Motor neuron (in vitro differentiated cells): Measurements from ENCODE around the gene ADO. TPM values are rescaled to one million over a fixed set of nuclear protein-coding genes. Genes with fewer than 3 reads are reported as not detected.
A peak's percentile ranks its signal among the peaks of the same experiment; 100 is the strongest.

ENCODE experiments used
- ATAC-seq, 8 experiments: fragments of 200-7000 bp; cut with Tn5 transposase; replicated peaks in 6 of 8; 2 replicates each; pipeline ENCODE4 v1.8.0; 2021; ENCODE audit warnings: mild to moderate bottlenecking in 8 of 8, moderate library complexity in 8 of 8
- H3K27ac ChIP-seq, 2 donors: fragments of 250-450 bp; sonication (Bioruptor Pico); 2 replicates each; pipeline ENCODE4 v1.9.0; 2021; ENCODE audit warnings: antibody characterized with exemption in 2 of 2, mild to moderate bottlenecking in 2 of 2, moderate library complexity in 1 of 2
- H3K4me1 ChIP-seq, 2 donors: fragments of 250-450 bp; sonication (Bioruptor Pico); replicated peaks in 1 of 2; 2 replicates each; pipeline ENCODE4 v1.6.1; 2021; ENCODE audit warnings: antibody characterized with exemption in 2 of 2, mild to moderate bottlenecking in 2 of 2, moderate library complexity in 1 of 2
- H3K4me3 ChIP-seq, 5 donors: fragments of 250-450 bp; sonication (Bioruptor Pico); 2 replicates each; pipeline ENCODE4 v1.9.0; 2021; ENCODE audit warnings: antibody characterized with exemption in 5 of 5, mild to moderate bottlenecking in 5 of 5, moderate library complexity in 4 of 5
- WGBS, 10 experiments: fragments of 450-650 bp; shearing (Covaris generic); methylation state at CpG; one replicate each; pipeline ENCODE4 v1.0.0; 2022; 5-methylcytosine and 5-hydroxymethylcytosine counted together
- in situ Hi-C, 9 experiments: fragments of 400-800 bp; cut with MboI; loops; one replicate each; pipeline ENCODE4 v1.15.0; 2021; ENCODE audit warnings: low sequenced_read_pairs in 9 of 9, low pct_unique_long_range_greater_than_20kb in 2 of 9; ENCODE audit not compliant: unreplicated experiment in 9 of 9
- total RNA-seq, 8 experiments: library from RNA; unstranded; fragments of 300-600 nt; gene quantifications; 2 replicates each; pipeline versions ENCODE4 v1.2.3 to v1.2.4, GENCODE V29; 2022

The ADO gene
- total RNA-seq, 8 experiments from 2014 or later, result 17.6 to 34.2 (median 26.8) TPM

GRCh38 chr10:62831346-62831745 lies 26.8 kb downstream of the ADO start:
- Histone ChIP-seq H3K4me1 (peaks cover 0 to 2% of the 10 kb centered on the region in 2 donors), H3K27ac (no peak overlapping the region), H3K4me3 (no peak overlapping the region)
- ATAC-seq, result peak in 2 of 8 experiments; percentile 10 to 26
- WGBS, 10 experiments, result 7 to 92% (median 67%) methylated on average over 1 to 2 of the region's 2 CpGs; no CpG with 5 or more reads in 2 of the 10 experiments
- in situ Hi-C loops, result no loop called here

- no peak for ATAC-seq
- Histone ChIP-seq H3K4me1 (no peaks in the 10 kb centered on the region), H3K4me3 (no peak overlapping the region), H3K27ac (no peak overlapping the region)
- 29 to 100% (median 49%) methylated on average over 1 to 2 of the region's 2 CpGs; no CpG with 5 or more reads in 3 of the 10 experiments for WGBS, 10 experiments
- in situ Hi-C loops, result no loop called here
Observed at GRCh38 chr10:62839590-62839989, 35.1 kb downstream of the ADO start.

DNA sequence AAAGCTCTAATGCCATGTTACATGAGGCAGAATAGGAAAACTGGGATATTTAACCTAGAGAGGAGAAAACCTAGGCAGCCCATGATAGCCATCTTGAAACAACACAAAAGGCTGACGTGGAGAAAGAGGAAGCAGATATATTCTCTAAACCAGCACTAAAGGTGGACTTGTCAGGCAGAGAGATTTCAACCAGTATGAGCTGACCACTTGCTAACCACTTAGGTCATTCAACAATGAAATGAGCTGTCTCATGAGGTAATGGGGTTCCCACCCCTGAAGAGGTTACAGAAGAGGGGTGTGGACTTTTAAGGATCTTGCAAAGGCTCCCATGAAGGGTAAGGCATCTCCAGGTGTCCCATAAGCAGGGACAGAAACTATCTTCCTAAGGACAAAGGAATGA lies 38.5 kb downstream of the ADO start:
- 20 to 88% (median 38%) methylated on average over 1 of the region's 1 CpG; no CpG with 5 or more reads in 4 of the 10 experiments for WGBS, 10 experiments
- no peak for ATAC-seq
- H3K27ac ChIP-seq, result no peak overlapping the region
- no peaks in the 10 kb centered on the region for H3K4me1 ChIP-seq
- in situ Hi-C loops, result no loop called here
- H3K4me3 ChIP-seq, result no peak overlapping the region

GRCh38 chr10:62843600-62843999 lies 39.1 kb downstream of the ADO start:
- Histone ChIP-seq H3K27ac (no peak overlapping the region), H3K4me1 (no peaks in the 10 kb centered on the region)
- in situ Hi-C loops, result no loop called here

GRCh38 chr10:62844280-62845011 lies 39.9 kb downstream of the ADO start:
- H3K27ac ChIP-seq, result no peak overlapping the region

More at GRCh38 chr10:62843600-62843999, 39.1 kb downstream of the ADO start:
- H3K4me3 ChIP-seq, result no peak overlapping the region
- 31 to 100% (median 90%) methylated on average over 1 to 3 of the region's 3 CpGs; no CpG with 5 or more reads in 2 of the 10 experiments for WGBS, 10 experiments
- no peak for ATAC-seq

GRCh38 chr10:62847433-62847832 lies 42.9 kb downstream of the ADO start:
- ATAC-seq, result no peak
- H3K4me3 ChIP-seq, result no peak overlapping the region
- in situ Hi-C loops, result no loop called here
- no peaks in the 10 kb centered on the region for H3K4me1 ChIP-seq
- no peak overlapping the region for H3K27ac ChIP-seq

More at GRCh38 chr10:62844280-62845011, 39.9 kb downstream of the ADO start:
- no peaks in the 10 kb centered on the region for H3K4me1 ChIP-seq
- WGBS, 10 experiments, result 20 to 100% (median 58%) methylated on average over 1 to 7 of the region's 7 CpGs; no CpG with 5 or more reads in 1 of the 10 experiments
- ATAC-seq, result no peak
- in situ Hi-C loops, result no loop called here
- no peak overlapping the region for H3K4me3 ChIP-seq

DNA sequence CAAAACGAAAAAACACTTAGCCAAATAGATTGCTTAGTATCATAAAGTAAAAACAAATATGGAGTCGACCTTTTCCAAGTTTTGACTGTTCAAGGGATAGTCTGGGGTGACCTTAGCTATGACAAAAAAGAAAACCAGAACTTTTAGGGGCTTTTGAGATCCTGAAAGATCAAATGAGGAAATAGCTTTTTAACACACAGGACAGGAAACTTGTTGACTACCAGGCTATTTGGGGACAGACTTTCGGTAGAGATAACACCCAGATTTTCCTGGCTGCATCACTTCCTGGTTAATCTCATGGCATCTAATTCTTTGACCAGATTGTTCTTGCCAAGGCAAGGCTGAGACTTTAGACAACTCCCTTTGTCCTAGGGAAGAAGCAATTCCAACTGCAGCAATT lies 46.1 kb downstream of the ADO start:
- H3K27ac ChIP-seq, result no peak overlapping the region
- WGBS, 10 experiments, result 0 to 80% (median 40%) methylated on average over 1 to 3 of the region's 3 CpGs; no CpG with 5 or more reads in 1 of the 10 experiments
- no peaks in the 10 kb centered on the region for H3K4me1 ChIP-seq
- in situ Hi-C loops, result no loop called here
- H3K4me3 ChIP-seq, result no peak overlapping the region
- ATAC-seq, result no peak

- in situ Hi-C loops, result no loop called here
- 17 to 100% (median 68%) methylated on average over 1 to 2 of the region's 2 CpGs; no CpG with 5 or more reads in 2 of the 10 experiments for WGBS, 10 experiments
- peak in 2 of 8 experiments; percentile 33 to 56 for ATAC-seq
Observed at GRCh38 chr10:62851442-62851841, 46.9 kb downstream of the ADO start.

DNA sequence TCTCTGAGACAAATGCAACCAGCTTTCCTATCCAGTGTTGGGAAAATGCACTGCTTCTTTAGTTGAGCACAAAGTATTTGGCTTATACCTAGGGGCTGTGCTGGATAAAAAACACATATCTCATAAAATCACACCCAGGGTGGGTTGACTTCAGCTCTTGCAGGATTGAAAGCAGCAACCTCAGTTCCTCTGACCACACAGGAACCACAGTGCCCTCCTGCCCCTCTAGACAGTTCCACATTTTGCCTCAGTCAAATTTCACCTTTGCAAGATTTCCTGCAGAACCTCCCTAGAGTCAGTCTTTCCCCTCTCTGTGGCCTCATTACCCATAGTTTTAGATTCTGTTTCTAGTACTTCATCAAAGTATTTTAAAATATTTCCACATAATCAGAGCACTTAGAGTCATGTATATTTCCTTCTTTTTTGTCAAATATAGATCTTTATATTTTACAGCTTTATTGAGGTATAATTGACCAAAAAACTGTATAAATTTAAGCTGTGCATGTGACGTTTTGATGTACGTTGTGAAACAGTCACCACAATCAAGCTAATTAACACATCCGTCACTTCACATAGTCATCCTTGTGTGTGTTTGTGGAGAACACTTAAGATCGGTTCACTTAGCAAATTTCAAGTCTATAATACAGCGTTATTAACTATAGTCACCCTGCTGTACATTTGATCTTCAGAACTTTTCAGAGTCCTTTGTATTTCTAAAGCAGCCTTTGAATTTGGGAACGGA lies 48.6 kb downstream of the ADO start:
- Histone ChIP-seq H3K4me3 (no peak overlapping the region), H3K27ac (no peak overlapping the region), H3K4me1 (no peaks in the 10 kb centered on the region)
- in situ Hi-C loops, result no loop called here
- WGBS, 10 experiments, result 46 to 90% (median 79%) methylated on average over 3 to 6 of the region's 6 CpGs; no CpG with 5 or more reads in 1 of the 10 experiments
- ATAC-seq, result no peak

More at GRCh38 chr10:62851442-62851841, 46.9 kb downstream of the ADO start:
- no peak overlapping the region for H3K27ac ChIP-seq
- H3K4me3 ChIP-seq, result no peak overlapping the region
- no peaks in the 10 kb centered on the region for H3K4me1 ChIP-seq

GRCh38 chr10:62853710-62854109 lies 49.2 kb downstream of the ADO start:
- 37 to 100% (median 82%) methylated on average over 1 to 5 of the region's 5 CpGs for WGBS, 10 experiments
- no peaks in the 10 kb centered on the region for H3K4me1 ChIP-seq
- in situ Hi-C loops, result no loop called here

GRCh38 chr10:62856021-62856420 lies 51.5 kb downstream of the ADO start:
- no peak for ATAC-seq
- Histone ChIP-seq H3K27ac (no peak overlapping the region), H3K4me1 (peaks cover 0 to 4% of the 10 kb centered on the region in 2 donors), H3K4me3 (no peak overlapping the region)
- WGBS, 10 experiments, result 47 to 95% (median 68%) methylated on average over 3 to 4 of the region's 4 CpGs
- in situ Hi-C loops, result no loop called here

More at GRCh38 chr10:62853710-62854109, 49.2 kb downstream of the ADO start:
- no peak for ATAC-seq
- no peak overlapping the region for H3K27ac ChIP-seq
- no peak overlapping the region for H3K4me3 ChIP-seq
